Uterus (tissue), 2 donors: Measurements from ENCODE around the gene DAB2.

Source experiments
- POLR2A ChIP-seq, 2 donors: fragments of 450-650 bp; IDR thresholded peaks; one replicate each; pipeline ENCODE4 v1.6.1; 2016; ENCODE audit warnings: antibody characterized with exemption in 2 of 2, mild to moderate bottlenecking in 1 of 2, moderate library complexity in 1 of 2
- TF ChIP-seq, protein P1 (sequence below), 4 experiments: fragments of 200-600 bp in 2 of 4; fragments of 450-650 bp in 2 of 4; sonication (generic) in 2 of 4; IDR thresholded peaks; one replicate each; pipeline ENCODE4 v1.5.1; 2016 to 2019; ENCODE audit warnings: antibody characterized with exemption in 4 of 4, mild to moderate bottlenecking in 2 of 4, moderate library complexity in 1 of 4

DNA sequence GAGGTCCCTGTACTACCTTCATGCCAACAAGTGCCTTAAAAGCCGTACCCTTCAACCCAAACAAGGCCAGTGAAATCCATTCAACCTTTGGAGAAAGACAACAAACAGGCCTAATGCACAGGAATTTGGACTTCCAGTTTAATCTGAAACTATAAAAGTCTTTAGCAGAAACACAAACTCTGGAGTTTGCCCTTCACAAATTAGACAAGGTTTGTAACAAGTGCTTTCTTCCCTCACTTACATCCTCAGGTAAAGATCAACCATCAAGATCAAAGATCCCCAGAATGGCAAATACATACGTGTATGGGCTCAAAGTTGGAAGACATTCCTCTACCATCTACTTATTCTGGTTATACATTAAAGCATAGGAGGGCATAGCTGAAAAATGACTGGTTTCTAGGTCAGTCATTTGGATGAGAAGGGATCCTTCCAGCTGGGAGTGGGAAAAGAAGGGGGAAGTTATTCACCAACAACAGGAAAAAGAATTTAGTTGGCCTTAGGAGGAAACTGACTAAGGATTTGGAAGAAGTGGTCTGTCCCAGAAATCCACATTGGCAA, 2.0 kb downstream of the DAB2 start:
- TF ChIP-seq, protein P1, sequence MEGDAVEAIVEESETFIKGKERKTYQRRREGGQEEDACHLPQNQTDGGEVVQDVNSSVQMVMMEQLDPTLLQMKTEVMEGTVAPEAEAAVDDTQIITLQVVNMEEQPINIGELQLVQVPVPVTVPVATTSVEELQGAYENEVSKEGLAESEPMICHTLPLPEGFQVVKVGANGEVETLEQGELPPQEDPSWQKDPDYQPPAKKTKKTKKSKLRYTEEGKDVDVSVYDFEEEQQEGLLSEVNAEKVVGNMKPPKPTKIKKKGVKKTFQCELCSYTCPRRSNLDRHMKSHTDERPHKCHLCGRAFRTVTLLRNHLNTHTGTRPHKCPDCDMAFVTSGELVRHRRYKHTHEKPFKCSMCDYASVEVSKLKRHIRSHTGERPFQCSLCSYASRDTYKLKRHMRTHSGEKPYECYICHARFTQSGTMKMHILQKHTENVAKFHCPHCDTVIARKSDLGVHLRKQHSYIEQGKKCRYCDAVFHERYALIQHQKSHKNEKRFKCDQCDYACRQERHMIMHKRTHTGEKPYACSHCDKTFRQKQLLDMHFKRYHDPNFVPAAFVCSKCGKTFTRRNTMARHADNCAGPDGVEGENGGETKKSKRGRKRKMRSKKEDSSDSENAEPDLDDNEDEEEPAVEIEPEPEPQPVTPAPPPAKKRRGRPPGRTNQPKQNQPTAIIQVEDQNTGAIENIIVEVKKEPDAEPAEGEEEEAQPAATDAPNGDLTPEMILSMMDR (IDR thresholded peaks at IDR 0.05): no peak
- no peak for TF ChIP-seq POLR2A (IDR thresholded peaks at IDR 0.05)
